HCT116 (cell line): ENCODE measurements around the gene ARHGAP42.

ENCODE experiments used
- CTCF ChIP-seq, 3 experiments: fragments of 200-600 bp in 1 of 3; sonication (generic) in 1 of 3; IDR thresholded peaks in 2 of 3; conservative IDR thresholded peaks in 1 of 3; 2 replicates each; pipeline ENCODE4 v1.5.1; 2012 to 2017; ENCODE audit warnings: low read depth in 2 of 3, low read length in 2 of 3, antibody characterized with exemption in 1 of 3, borderline replicate concordance in 1 of 3, control low read depth in 1 of 3, mild to moderate bottlenecking in 1 of 3, mixed read lengths in 1 of 3, mixed run types in 1 of 3, moderate library complexity in 1 of 3; ENCODE audit not compliant: insufficient read depth in 1 of 3
- EZH2 ChIP-seq: fragments of 200-600 bp; sonication (generic); IDR thresholded peaks from 2 replicates; pipeline ENCODE4 v1.6.1; 2017; ENCODE audit warnings: antibody characterized with exemption, mixed run types
- MAX ChIP-seq: IDR thresholded peaks from 2 replicates; pipeline ENCODE4 v1.6.1; 2012
- POLR2A ChIP-seq: IDR thresholded peaks from 2 replicates; pipeline ENCODE4 v1.7.0; 2011; ENCODE audit warnings: borderline replicate concordance; ENCODE audit not compliant: insufficient read depth, insufficient read length; ENCODE audit errors: extremely low read depth
- POLR2AphosphoS5 ChIP-seq: IDR thresholded peaks from 2 replicates; pipeline ENCODE4 v1.6.1; 2011; ENCODE audit warnings: mild to moderate bottlenecking, low read depth, low read length, moderate library complexity
- SRF ChIP-seq: IDR thresholded peaks from 2 replicates; pipeline ENCODE4 v1.6.1; 2012; ENCODE audit warnings: low read depth
- TCF7L2 ChIP-seq: IDR thresholded peaks from 2 replicates; pipeline ENCODE4 v1.7.0; 2011; ENCODE audit warnings: borderline replicate concordance, inconsistent platforms; ENCODE audit not compliant: insufficient read depth, insufficient read length; ENCODE audit errors: extremely low read depth
- ZFX ChIP-seq: fragments of 450-650 bp; IDR thresholded peaks from 2 replicates; pipeline ENCODE4 v1.6.1; 2017
- ZNF274 ChIP-seq: fragments of 200-500 bp; sonication (Bioruptor generic); IDR thresholded peaks from 2 replicates; pipeline ENCODE4 v1.6.1; 2014; ENCODE audit warnings: mild to moderate bottlenecking, low read depth, low read length, inconsistent platforms
- TF ChIP-seq, protein P1 (sequence below): IDR thresholded peaks from 2 replicates; pipeline ENCODE4 v1.6.1; 2012; ENCODE audit warnings: low read depth

DNA sequence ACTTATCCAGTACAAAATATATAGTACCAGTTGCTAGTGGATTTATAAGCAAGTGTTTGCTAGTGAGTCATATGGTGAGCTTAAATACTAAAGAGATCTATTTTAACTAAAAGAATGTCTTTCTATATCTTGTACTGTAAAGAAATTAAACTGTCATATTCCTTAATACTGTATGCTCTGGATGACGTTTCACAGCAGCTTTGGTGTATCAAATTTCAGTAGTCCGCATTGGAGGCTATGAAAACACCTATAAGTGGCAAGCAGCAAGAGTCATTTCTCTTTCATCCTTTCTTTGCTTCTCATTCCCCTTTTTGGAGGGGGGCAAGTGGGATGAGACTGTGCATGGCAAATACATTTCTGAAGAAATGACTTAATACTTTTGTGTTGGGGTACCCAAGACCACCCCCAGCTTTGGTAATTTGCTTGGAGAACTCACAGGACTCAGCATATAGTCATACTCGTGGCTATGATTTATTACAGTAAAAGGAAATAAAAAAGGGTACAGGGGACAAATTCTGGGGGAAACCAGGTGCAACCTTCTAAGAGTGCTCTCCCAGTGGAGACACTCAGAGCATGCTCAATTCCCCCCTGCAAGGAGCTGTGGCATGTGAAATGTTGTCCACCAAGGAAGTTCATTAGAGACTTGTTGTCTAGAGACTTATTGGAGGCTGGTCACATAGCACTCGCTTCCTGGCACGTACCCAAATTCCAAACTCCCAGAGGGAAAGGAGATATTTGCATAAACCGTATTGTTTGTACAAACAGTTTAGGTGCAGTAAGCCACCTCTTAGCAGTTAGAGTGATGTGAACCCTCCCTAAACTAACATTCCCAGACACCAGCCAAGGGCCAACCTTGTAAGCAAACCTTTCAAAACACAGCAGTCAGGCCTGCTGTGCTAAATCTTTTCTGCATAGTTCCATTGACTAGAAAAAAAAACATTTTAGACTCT is 231.7 kb downstream of the ARHGAP42 start:
- TF ChIP-seq EZH2 (no peak), CTCF (IDR thresholded peaks at IDR 0.05 in 2 of 3, conservative IDR thresholded peaks at IDR 0.05 in 1 of 3; ENCODE audit: borderline replicate concordance in 1 of 3, insufficient read depth in 1 of 3, low read depth in 2 of 3, low read length in 2 of 3) (no peak), POLR2A (no peak), SRF (no peak), MAX (no peak), POLR2AphosphoS5 (no peak), ZFX (no peak), ZNF274 (no peak), TCF7L2 (no peak)
- TF ChIP-seq, protein P1, sequence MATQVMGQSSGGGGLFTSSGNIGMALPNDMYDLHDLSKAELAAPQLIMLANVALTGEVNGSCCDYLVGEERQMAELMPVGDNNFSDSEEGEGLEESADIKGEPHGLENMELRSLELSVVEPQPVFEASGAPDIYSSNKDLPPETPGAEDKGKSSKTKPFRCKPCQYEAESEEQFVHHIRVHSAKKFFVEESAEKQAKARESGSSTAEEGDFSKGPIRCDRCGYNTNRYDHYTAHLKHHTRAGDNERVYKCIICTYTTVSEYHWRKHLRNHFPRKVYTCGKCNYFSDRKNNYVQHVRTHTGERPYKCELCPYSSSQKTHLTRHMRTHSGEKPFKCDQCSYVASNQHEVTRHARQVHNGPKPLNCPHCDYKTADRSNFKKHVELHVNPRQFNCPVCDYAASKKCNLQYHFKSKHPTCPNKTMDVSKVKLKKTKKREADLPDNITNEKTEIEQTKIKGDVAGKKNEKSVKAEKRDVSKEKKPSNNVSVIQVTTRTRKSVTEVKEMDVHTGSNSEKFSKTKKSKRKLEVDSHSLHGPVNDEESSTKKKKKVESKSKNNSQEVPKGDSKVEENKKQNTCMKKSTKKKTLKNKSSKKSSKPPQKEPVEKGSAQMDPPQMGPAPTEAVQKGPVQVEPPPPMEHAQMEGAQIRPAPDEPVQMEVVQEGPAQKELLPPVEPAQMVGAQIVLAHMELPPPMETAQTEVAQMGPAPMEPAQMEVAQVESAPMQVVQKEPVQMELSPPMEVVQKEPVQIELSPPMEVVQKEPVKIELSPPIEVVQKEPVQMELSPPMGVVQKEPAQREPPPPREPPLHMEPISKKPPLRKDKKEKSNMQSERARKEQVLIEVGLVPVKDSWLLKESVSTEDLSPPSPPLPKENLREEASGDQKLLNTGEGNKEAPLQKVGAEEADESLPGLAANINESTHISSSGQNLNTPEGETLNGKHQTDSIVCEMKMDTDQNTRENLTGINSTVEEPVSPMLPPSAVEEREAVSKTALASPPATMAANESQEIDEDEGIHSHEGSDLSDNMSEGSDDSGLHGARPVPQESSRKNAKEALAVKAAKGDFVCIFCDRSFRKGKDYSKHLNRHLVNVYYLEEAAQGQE = no peak
